ENCODE results near the gene OPTN. TPM values are rescaled to one million over a fixed set of nuclear protein-coding genes. Genes with fewer than 3 reads are reported as not detected.

OPTN gene
- total RNA-seq, 2 donors from 2014 or later = 23.4 to 32.7 TPM

DNA sequence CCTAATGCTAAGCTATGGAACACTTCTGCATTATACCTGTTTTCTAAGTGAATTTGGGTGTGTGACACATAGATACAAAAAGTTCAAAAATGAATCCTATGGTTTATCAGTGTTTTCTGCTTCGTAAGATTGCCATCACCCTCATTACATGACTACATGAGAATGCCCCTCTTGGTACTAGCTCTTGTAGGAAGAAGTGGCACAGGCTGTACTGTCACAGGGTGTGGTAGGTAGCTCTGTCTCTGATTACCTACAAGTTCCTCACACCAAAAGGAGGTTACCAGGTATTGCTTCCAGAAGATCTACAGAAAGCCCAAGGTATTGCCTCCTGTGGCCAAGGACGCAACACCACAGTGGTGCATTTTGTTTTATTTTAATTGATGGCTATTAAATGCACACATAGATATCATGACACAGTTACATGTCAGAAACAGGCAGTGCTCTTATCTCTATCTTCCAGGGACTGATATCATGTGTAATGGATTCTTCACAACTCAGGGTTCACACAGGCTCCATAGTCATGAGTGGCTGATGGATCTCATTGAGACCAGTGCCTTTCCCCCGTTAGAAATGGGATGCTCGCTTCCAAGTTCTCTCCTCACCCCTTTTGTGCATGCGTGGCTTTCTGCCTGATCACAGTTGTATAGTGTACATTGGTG lies 6.6 kb downstream of the OPTN start:
- Histone ChIP-seq H3K36me3 (replicated peaks in 1 of 2; ENCODE audit: insufficient read depth in 1 of 2, low read depth in 2 of 2) (peaks cover 0 to 6% of the 10 kb centered on the region in 2 donors), H3K4me3 (no peak overlapping the region), H3K27me3 (no peaks in the 10 kb centered on the region), H3K27ac (no peak overlapping the region), H3K9me3 (no peaks in the 10 kb centered on the region), H3K4me1 (peaks cover 31% of the 10 kb centered on the region)
- 94 to 98% methylated on average over 5 of the region's 5 CpGs for WGBS, 2 donors
- intact Hi-C loops (cut with DNase I) = no loop called here
- ATAC-seq (no peak), DNase-seq (no peak)
- no peak for TF ChIP-seq POLR2A (IDR thresholded peaks at IDR 0.05)
- TF ChIP-seq, protein P1, sequence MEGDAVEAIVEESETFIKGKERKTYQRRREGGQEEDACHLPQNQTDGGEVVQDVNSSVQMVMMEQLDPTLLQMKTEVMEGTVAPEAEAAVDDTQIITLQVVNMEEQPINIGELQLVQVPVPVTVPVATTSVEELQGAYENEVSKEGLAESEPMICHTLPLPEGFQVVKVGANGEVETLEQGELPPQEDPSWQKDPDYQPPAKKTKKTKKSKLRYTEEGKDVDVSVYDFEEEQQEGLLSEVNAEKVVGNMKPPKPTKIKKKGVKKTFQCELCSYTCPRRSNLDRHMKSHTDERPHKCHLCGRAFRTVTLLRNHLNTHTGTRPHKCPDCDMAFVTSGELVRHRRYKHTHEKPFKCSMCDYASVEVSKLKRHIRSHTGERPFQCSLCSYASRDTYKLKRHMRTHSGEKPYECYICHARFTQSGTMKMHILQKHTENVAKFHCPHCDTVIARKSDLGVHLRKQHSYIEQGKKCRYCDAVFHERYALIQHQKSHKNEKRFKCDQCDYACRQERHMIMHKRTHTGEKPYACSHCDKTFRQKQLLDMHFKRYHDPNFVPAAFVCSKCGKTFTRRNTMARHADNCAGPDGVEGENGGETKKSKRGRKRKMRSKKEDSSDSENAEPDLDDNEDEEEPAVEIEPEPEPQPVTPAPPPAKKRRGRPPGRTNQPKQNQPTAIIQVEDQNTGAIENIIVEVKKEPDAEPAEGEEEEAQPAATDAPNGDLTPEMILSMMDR (IDR thresholded peaks at IDR 0.05) = no peak

DNA sequence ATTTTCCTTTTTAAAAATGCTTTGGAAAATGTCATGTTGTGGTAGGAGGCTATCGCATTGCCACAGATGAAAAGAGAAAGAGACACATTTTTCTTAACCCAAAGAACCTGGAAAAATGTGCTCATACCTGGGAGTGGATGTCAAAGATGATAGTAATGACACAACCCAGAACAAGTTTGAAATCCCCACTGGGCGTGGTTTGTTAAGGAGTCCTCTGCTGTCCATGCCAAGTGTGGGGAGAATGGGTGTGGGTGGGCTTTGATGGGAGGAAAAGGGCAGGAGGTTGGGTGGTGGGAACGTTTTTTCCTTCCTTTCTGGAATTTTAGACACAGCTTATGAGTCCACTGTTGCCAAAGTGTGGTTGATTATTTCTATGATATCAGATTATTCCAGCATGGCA lies 10.9 kb downstream of the OPTN start:
- H3K27ac ChIP-seq = no peak overlapping the region
- H3K9me3 ChIP-seq = no peaks in the 10 kb centered on the region
- DNase-seq = no peak
- H3K27me3 ChIP-seq = no peaks in the 10 kb centered on the region
- peaks cover 5 to 23% of the 10 kb centered on the region in 2 donors for H3K36me3 ChIP-seq (replicated peaks in 1 of 2; ENCODE audit: insufficient read depth in 1 of 2, low read depth in 2 of 2)
- peaks cover 14% of the 10 kb centered on the region for H3K4me1 ChIP-seq
- 68 to 77% methylated on average over 3 of the region's 3 CpGs for WGBS, 2 donors
- TF ChIP-seq, protein P1 (IDR thresholded peaks at IDR 0.05) = no peak
- no peak for TF ChIP-seq POLR2A (IDR thresholded peaks at IDR 0.05)
- ATAC-seq = no peak
- no peak overlapping the region for H3K4me3 ChIP-seq
- intact Hi-C loops (cut with DNase I) = no loop called here

DNA sequence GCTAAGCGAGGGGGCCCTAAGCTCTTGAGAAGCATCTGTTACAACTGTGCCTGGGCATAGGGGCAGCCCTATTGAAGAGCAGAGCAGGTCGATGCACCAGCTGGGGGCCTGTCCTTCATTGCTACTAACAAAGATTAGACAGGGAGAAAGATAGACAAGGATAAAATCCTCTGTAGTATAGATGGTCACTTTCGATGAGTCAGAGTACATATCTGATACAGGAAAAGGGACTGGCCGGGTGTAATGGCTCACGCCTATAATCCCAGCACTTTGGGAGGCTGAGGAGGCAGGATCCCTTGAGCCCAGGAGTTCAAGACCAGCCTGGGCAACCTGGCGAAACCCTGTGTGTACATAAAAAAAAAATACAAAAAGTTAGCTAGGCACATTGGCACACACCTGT lies 13.6 kb downstream of the OPTN start:
- no peak for DNase-seq
- WGBS, 2 donors = 75 to 82% methylated on average over 6 of the region's 6 CpGs
- peaks cover 5 to 23% of the 10 kb centered on the region in 2 donors for H3K36me3 ChIP-seq (replicated peaks in 1 of 2; ENCODE audit: insufficient read depth in 1 of 2, low read depth in 2 of 2)

DNA sequence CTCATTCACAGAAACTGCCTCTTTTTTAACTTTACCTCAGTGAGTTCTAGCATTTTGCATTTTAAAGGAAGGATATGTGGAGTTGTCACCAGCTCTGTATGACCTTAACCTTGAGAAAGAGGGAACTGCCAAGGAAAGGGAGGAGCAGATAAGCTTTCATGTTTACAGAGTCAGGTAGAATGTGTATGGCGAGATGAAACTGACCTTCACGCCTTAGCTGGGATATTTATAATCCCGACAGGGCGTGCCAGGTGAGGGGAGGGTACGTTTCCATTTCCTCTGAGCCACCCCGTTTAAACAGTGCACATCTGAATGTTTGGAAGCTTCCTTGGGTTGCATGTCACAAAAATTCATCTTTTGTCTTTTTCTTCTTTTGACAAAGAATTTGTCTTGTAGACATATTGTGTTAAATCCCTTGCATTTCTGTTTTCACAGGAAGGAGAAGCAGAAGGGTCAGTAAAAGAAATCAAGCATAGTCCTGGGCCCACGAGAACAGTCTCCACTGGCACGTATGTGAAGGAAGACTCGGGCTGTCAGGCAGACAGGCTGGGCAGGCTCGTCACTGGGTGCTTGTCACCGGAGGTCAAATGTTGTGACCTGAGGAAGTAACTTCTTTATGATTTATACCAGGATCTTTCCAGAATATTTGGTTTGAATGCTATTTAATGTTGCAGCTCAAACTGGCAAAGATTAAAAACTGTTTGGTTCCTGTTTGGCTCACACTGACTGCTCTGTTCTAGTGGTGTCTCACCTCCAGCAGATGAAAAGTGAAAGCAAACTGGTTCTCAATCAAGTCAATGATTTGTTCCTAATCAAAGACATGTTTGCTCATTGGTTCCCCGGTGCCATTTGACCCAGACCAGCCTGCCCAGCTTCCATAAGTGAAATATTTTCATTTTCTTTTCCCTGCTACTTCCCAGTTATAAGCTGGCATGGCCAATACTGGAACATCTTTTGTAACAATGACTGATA lies 16.2 kb downstream of the OPTN start:
- TF ChIP-seq, protein P1 (IDR thresholded peaks at IDR 0.05) = no peak
- TF ChIP-seq POLR2A (IDR thresholded peaks at IDR 0.05) = no peak
- Histone ChIP-seq H3K36me3 (replicated peaks in 1 of 2; ENCODE audit: insufficient read depth in 1 of 2, low read depth in 2 of 2) (peaks cover 5 to 23% of the 10 kb centered on the region in 2 donors), H3K4me1 (peaks cover 13% of the 10 kb centered on the region), H3K27ac (peak overlapping the region in 3 of 4 donors; percentile 57 to 82 (median 60)), H3K27me3 (no peaks in the 10 kb centered on the region), H3K4me3 (no peak overlapping the region), H3K9me3 (no peaks in the 10 kb centered on the region)
- intact Hi-C loops (cut with DNase I) = no loop called here
- ATAC-seq (peak; percentile 75), DNase-seq (peak in 1 of 4 donors; percentile 30)
- WGBS, 2 donors = 22 to 26% methylated on average over 12 of the region's 12 CpGs

More for the DNA sequence above, 13.6 kb downstream of the OPTN start:
- H3K4me1 ChIP-seq = peaks cover 13% of the 10 kb centered on the region
- no peaks in the 10 kb centered on the region for H3K9me3 ChIP-seq
- H3K27ac ChIP-seq = no peak overlapping the region
- TF ChIP-seq POLR2A (IDR thresholded peaks at IDR 0.05) = no peak
- TF ChIP-seq, protein P1 (IDR thresholded peaks at IDR 0.05) = no peak
- intact Hi-C loops (cut with DNase I) = no loop called here
- no peak for ATAC-seq
- H3K27me3 ChIP-seq = no peaks in the 10 kb centered on the region
- H3K4me3 ChIP-seq = no peak overlapping the region
